GM13977 (cell line): Measurements from ENCODE around the gene CERK.
"Not testable (repeated sequence)": the region's sequence is repeated elsewhere in the genome, so short reads cannot be mapped to it uniquely, and the experiment has no call there.

Experiments used
- DNase-seq: peaks from one replicate; pipeline ENCODE4 v3.0.0; 2012; ENCODE audit warnings: low spot score
- in situ Hi-C: fragments of 300-500 bp; cut with MboI; formaldehyde crosslinking; loops from one replicate; pipeline ENCODE4 v1.12.0; 2022; ENCODE audit warnings: low sequenced_read_pairs, low pct_unique_long_range_greater_than_20kb, mixed read lengths, inconsistent platforms; ENCODE audit not compliant: unreplicated experiment
- TF ChIP-seq, protein P1 (sequence below): IDR thresholded peaks from 2 replicates; pipeline ENCODE4 v1.5.1; 2012; ENCODE audit warnings: mild to moderate bottlenecking, control low read depth; ENCODE audit not compliant: insufficient read depth; ENCODE audit errors: extremely low read depth, missing control alignments

Gene CERK

GRCh38 chr22:46737105-46737975 lies 712 bp downstream of the CERK start:
- TF ChIP-seq, protein P1, sequence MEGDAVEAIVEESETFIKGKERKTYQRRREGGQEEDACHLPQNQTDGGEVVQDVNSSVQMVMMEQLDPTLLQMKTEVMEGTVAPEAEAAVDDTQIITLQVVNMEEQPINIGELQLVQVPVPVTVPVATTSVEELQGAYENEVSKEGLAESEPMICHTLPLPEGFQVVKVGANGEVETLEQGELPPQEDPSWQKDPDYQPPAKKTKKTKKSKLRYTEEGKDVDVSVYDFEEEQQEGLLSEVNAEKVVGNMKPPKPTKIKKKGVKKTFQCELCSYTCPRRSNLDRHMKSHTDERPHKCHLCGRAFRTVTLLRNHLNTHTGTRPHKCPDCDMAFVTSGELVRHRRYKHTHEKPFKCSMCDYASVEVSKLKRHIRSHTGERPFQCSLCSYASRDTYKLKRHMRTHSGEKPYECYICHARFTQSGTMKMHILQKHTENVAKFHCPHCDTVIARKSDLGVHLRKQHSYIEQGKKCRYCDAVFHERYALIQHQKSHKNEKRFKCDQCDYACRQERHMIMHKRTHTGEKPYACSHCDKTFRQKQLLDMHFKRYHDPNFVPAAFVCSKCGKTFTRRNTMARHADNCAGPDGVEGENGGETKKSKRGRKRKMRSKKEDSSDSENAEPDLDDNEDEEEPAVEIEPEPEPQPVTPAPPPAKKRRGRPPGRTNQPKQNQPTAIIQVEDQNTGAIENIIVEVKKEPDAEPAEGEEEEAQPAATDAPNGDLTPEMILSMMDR: no peak
- DNase-seq: peak; percentile 77
- in situ Hi-C loops: no loop called here

DNA sequence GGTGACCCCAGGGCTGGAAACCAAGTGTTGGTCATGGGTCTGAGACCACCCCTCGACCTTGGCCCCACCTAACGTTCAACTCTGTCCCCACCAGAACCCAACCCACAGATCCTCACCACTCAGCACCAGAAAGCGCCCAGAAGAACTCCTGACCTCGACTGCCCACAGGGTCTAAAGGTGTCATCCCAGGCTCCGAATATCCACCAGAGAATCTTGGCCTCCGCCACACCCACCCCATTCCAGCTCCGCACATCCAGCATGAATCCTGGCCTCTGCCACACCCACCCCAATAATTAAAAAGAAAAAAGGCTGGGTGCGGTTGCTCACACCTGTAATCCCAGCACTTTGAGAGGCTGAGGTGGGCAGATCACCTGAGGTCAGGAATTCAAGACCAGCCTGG lies 1.3 kb downstream of the CERK start:
- in situ Hi-C loops: no loop called here
- no peak for DNase-seq
- TF ChIP-seq, protein P1: no peak

DNA sequence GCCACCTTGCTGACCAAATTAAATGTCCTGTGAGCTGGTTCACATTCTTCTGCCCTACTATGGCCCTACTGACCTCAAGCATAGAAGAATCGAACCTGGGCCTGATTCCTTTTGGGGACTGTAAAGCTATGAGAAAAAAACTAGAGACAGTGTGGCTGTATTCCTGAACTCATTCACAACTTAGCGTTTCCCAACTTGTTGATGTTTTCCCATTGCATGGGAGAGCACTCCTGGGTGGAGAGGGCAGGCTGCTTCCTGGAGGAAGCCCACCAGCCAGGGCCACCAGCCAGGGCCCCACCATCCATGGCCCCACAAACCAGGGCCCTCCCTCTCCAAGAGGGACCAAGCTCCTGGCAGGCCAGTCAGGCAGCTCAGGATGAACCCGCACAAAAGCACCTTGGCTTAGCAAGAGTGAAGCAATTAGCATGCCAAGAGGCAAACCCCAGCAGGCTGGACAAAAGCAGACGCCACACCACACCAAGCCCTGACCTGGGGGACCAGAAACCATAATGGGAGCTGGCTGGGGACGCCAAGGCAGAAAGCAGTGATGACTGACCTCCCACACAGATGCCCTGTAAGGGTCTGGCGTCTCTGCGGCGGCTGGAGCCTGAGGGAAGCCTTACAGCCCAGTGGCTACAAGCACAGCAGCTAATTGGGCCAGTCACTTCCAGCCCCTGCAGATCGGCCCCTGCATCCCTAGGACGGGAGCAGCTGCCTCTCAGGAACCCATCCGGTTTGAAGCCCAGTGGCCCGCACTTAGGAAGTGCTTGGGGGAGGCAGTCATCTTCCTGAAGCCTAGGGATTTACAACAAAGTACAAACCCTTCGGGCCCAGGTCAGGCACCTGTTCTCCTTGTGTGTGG lies 2.1 kb downstream of the CERK start:
- TF ChIP-seq, protein P1: no peak
- in situ Hi-C loops: no loop called here
- DNase-seq: no peak

DNA sequence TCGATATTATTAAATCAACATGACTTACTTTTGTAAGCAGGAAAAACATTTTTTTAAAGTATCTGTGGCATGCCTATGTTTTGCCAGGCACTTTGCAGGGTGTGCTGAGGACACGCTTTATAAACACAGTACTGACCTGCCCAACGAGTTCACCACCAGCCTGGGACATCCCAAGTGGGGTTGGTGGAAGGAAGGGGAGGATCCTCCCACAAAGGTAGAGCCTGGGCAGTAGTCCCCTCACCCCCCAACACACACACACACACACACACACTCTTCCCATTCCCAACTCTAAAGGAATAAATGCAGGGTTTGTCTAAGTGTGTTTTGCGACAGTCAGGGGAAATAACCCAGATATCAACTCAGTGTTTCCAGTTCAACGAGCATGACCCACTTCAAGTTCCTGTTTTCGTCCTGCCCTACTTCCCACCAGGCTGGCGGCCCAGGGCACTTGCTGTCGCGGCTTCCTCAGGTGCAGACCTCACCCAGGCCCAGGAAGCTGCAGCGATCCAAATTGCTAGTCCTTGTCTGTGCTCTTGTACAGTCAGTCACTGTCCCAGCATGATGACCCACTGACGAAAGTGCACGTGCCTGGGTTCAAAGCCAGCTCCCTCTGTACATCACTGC lies 3.1 kb downstream of the CERK start:
- TF ChIP-seq, protein P1: no peak
- DNase-seq: peak; percentile 69
- in situ Hi-C loops: no loop called here

- DNase-seq, in situ Hi-C loops: not testable (repeated sequence)
Measured at GRCh38 chr22:46734213-46734722, 3.8 kb downstream of the CERK start.

DNA sequence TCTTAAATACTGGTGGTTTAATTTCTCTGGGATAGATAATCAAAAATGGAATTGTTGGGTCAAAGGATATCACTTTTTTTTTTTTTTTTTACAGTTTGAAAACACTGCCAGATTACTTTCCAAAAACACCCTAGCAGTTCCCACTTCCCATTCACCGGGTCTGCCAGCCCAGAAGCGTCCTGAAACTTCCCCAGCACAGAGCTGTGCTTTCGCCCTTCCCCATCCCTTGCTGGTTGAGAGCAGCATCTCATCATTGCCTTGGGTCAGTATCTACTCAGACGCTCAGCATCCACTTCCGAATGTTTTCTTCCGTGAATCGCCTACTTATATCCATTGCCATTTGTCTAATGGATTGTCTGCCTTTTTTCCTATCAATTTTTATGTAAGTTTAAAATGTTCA lies 5.5 kb downstream of the CERK start:
- TF ChIP-seq, protein P1: no peak
- DNase-seq: no peak
- in situ Hi-C loops: no loop called here
